ENCODE data around the gene STYXL1. TPM values are rescaled to one million over a fixed set of nuclear protein-coding genes. Genes with fewer than 3 reads are reported as not detected.
"Not testable (repeated sequence)": the region's sequence is repeated elsewhere in the genome, so short reads cannot be mapped to it uniquely, and the experiment has no call there.

Gene STYXL1
- total and polyA plus RNA-seq, 2 donors (not counting 1 experiment from before 2014, with no cell fraction given) = 49.0 to 49.8 TPM

GRCh38 chr7:76008156-76008687 is 39.6 kb downstream of the STYXL1 start:
- H3K36me3 ChIP-seq (ENCODE audit: control insufficient read depth, insufficient read depth, low read length) = peaks cover 6% of the 10 kb centered on the region
- DNase-seq (ENCODE audit: low read depth in 2 of 2) = no peak
- no peaks in the 10 kb centered on the region for H3K9me3 ChIP-seq (ENCODE audit: control insufficient read depth, insufficient read depth, low read depth, low read length)
- no peaks in the 10 kb centered on the region for H3K27me3 ChIP-seq (ENCODE audit: control insufficient read depth, insufficient read depth, low read length)
- H4K20me1 ChIP-seq (ENCODE audit: control insufficient read depth, extremely low read depth, insufficient read depth, low read length) = no peaks in the 10 kb centered on the region
- no peaks in the 10 kb centered on the region for H3K79me2 ChIP-seq (ENCODE audit: control insufficient read depth, insufficient read depth, low read length)
- TF ChIP-seq CTCF (conservative IDR thresholded peaks at IDR 0.05 in 1 of 2, IDR thresholded peaks at IDR 0.05 in 1 of 2; ENCODE audit: low read depth in 1 of 2, low read length in 2 of 2) (no peak), EZH2 (IDR thresholded peaks at IDR 0.05; ENCODE audit: low read length, missing control alignments) (no peak)
- no peak overlapping the region for H2AFZ ChIP-seq (ENCODE audit: low read length)
- H3K4me2 ChIP-seq (ENCODE audit: extremely low read depth, insufficient read depth, low read length) = no peak overlapping the region
- H3K27ac ChIP-seq (ENCODE audit: insufficient read depth, low read length) = peak overlapping the region; percentile 51
- H3K4me1 ChIP-seq (ENCODE audit: control insufficient read depth, extremely low read depth, insufficient read depth, low read length) = peaks cover 26% of the 10 kb centered on the region
- H3K4me3 ChIP-seq (replicated peaks in 1 of 4; ENCODE audit: control extremely low read depth in 1 of 4, insufficient read depth in 1 of 4, low read depth in 3 of 4, low read length in 4 of 4) = no peak overlapping the region
- H3K9ac ChIP-seq (ENCODE audit: insufficient read depth, low read length) = no peak overlapping the region

DNA sequence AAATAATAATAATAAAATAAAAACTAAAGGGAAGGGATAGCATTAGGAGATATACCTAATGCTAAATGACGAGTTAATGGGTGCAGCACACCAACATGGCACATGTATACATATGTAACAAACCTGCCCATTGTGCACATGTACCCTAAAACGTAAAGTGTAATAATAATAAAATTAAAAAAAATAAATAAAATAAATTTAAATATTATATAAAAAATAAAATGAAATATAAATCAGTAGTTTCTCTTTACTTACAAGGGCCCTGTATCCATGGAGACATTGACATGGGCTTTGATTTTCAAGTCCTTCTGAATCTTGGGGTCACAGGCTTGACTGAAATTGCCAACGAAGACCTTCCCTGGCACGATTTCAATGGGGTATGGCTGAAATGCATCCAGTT is 42.8 kb downstream of the STYXL1 start:
- not testable (repeated sequence) for H3K4me2 ChIP-seq (ENCODE audit: extremely low read depth, insufficient read depth, low read length); DNase-seq (ENCODE audit: low read depth in 2 of 2); H3K27ac ChIP-seq (ENCODE audit: insufficient read depth, low read length); H3K9ac ChIP-seq (ENCODE audit: insufficient read depth, low read length); H2AFZ ChIP-seq (ENCODE audit: low read length); H3K4me3 ChIP-seq (replicated peaks in 1 of 4; ENCODE audit: control extremely low read depth in 1 of 4, insufficient read depth in 1 of 4, low read depth in 3 of 4, low read length in 4 of 4); H3K79me2 ChIP-seq (ENCODE audit: control insufficient read depth, insufficient read depth, low read length); H3K4me1 ChIP-seq (ENCODE audit: control insufficient read depth, extremely low read depth, insufficient read depth, low read length); H3K27me3 ChIP-seq (ENCODE audit: control insufficient read depth, insufficient read depth, low read length); H4K20me1 ChIP-seq (ENCODE audit: control insufficient read depth, extremely low read depth, insufficient read depth, low read length); H3K9me3 ChIP-seq (ENCODE audit: control insufficient read depth, insufficient read depth, low read depth, low read length)
- H3K36me3 ChIP-seq (ENCODE audit: control insufficient read depth, insufficient read depth, low read length) = peaks cover 11% of the 10 kb centered on the region

GRCh38 chr7:76003351-76003750 is 44.4 kb downstream of the STYXL1 start:
- TF ChIP-seq EZH2 (IDR thresholded peaks at IDR 0.05; ENCODE audit: low read length, missing control alignments) (no peak), CTCF (conservative IDR thresholded peaks at IDR 0.05 in 1 of 2, IDR thresholded peaks at IDR 0.05 in 1 of 2; ENCODE audit: low read depth in 1 of 2, low read length in 2 of 2) (no peak)
- H3K36me3 ChIP-seq (ENCODE audit: control insufficient read depth, insufficient read depth, low read length) = peaks cover 11% of the 10 kb centered on the region
- no peak overlapping the region for H3K9ac ChIP-seq (ENCODE audit: insufficient read depth, low read length)
- DNase-seq (ENCODE audit: low read depth in 2 of 2) = no peak
- H2AFZ ChIP-seq (ENCODE audit: low read length) = no peak overlapping the region
- no peaks in the 10 kb centered on the region for H3K79me2 ChIP-seq (ENCODE audit: control insufficient read depth, insufficient read depth, low read length)
- peaks cover 2% of the 10 kb centered on the region for H3K4me1 ChIP-seq (ENCODE audit: control insufficient read depth, extremely low read depth, insufficient read depth, low read length)
- no peaks in the 10 kb centered on the region for H3K9me3 ChIP-seq (ENCODE audit: control insufficient read depth, insufficient read depth, low read depth, low read length)
- H3K4me3 ChIP-seq (replicated peaks in 1 of 4; ENCODE audit: control extremely low read depth in 1 of 4, insufficient read depth in 1 of 4, low read depth in 3 of 4, low read length in 4 of 4) = no peak overlapping the region
- no peaks in the 10 kb centered on the region for H3K27me3 ChIP-seq (ENCODE audit: control insufficient read depth, insufficient read depth, low read length)
- no peak overlapping the region for H3K27ac ChIP-seq (ENCODE audit: insufficient read depth, low read length)
- H4K20me1 ChIP-seq (ENCODE audit: control insufficient read depth, extremely low read depth, insufficient read depth, low read length) = no peaks in the 10 kb centered on the region
- no peak overlapping the region for H3K4me2 ChIP-seq (ENCODE audit: extremely low read depth, insufficient read depth, low read length)

All from fibroblast of lung (primary cell).